H9 (cell line): Measurements from ENCODE around the gene FAM204A. TPM values are rescaled to one million over a fixed set of nuclear protein-coding genes. Genes with fewer than 3 reads are reported as not detected.

Experiments
- DNase-seq: peaks from one replicate; pipeline ENCODE4 v3.0.0-alpha.2; 2017
- H2AFZ ChIP-seq: one replicate; pipeline ENCODE4 v1.6.1; 2013; ENCODE audit warnings: mild to moderate bottlenecking, low read length, control low read depth, moderate library complexity
- H2AK5ac ChIP-seq: 2 replicates; pipeline ENCODE4 v1.6.1; 2013; ENCODE audit warnings: low read length, control low read depth, mixed read lengths; ENCODE audit not compliant: insufficient read length
- H2BK120ac ChIP-seq: one replicate; pipeline ENCODE4 v1.6.1; 2013; ENCODE audit warnings: low read depth, mild to moderate bottlenecking, low read length, control low read depth, inconsistent platforms; ENCODE audit not compliant: poor library complexity, severe bottlenecking
- H2BK12ac ChIP-seq: 2 replicates; pipeline ENCODE4 v1.6.1; 2013; ENCODE audit warnings: low read length, control low read depth, mixed read lengths, low read depth; ENCODE audit not compliant: insufficient read length
- H2BK15ac ChIP-seq: 2 replicates; pipeline ENCODE4 v1.6.1; 2013; ENCODE audit warnings: low read depth, low read length, control low read depth
- H2BK20ac ChIP-seq: one replicate; pipeline ENCODE4 v1.6.1; 2013; ENCODE audit warnings: low read depth, mild to moderate bottlenecking, low read length, control low read depth, inconsistent platforms; ENCODE audit not compliant: poor library complexity, severe bottlenecking
- H2BK5ac ChIP-seq: 2 replicates; pipeline ENCODE4 v1.6.1; 2013; ENCODE audit warnings: low read length, control low read depth, mixed read lengths; ENCODE audit not compliant: insufficient read length
- H3K14ac ChIP-seq: 2 replicates; pipeline ENCODE4 v1.6.1; 2013; ENCODE audit warnings: low read length, control low read depth; ENCODE audit not compliant: insufficient read depth
- H3K18ac ChIP-seq: 2 replicates; pipeline ENCODE4 v1.6.1; 2013; ENCODE audit warnings: low read depth, mild to moderate bottlenecking, mixed read lengths, low read length, control low read depth; ENCODE audit not compliant: insufficient read length
- H3K23ac ChIP-seq: 2 replicates; pipeline ENCODE4 v1.6.1; 2013; ENCODE audit warnings: low read length, control low read depth, mixed read lengths, low read depth; ENCODE audit not compliant: insufficient read length
- H3K23me2 ChIP-seq: 2 replicates; pipeline ENCODE4 v1.6.1; 2013; ENCODE audit warnings: low read depth, mild to moderate bottlenecking, mixed read lengths, low read length, control low read depth; ENCODE audit not compliant: insufficient read length, poor library complexity, severe bottlenecking
- H3K27ac ChIP-seq: 2 replicates; pipeline ENCODE4 v1.5.1; 2013; ENCODE audit warnings: low read length, control low read depth, mixed read lengths, low read depth; ENCODE audit not compliant: insufficient read length
- H3K27me3 ChIP-seq: 2 replicates; pipeline ENCODE4 v1.6.1; 2013; ENCODE audit warnings: low read length, control low read depth, inconsistent platforms; ENCODE audit not compliant: insufficient read depth
- H3K4ac ChIP-seq: 2 replicates; pipeline ENCODE4 v1.6.1; 2013; ENCODE audit warnings: low read depth, mild to moderate bottlenecking, control low read depth, inconsistent platforms, low read length, moderate library complexity
- H3K4me1 ChIP-seq: 2 replicates; pipeline ENCODE4 v1.6.1; 2013; ENCODE audit warnings: low read length, control low read depth, inconsistent platforms; ENCODE audit not compliant: insufficient read depth
- H3K4me2 ChIP-seq: 2 replicates; pipeline ENCODE4 v1.6.1; 2013; ENCODE audit warnings: low read length, control low read depth, mixed read lengths; ENCODE audit not compliant: insufficient read length, insufficient read depth
- H3K56ac ChIP-seq: 2 replicates; pipeline ENCODE4 v1.6.1; 2013; ENCODE audit warnings: low read depth, mild to moderate bottlenecking, mixed read lengths, low read length, control low read depth; ENCODE audit not compliant: insufficient read length
- H3K79me1 ChIP-seq: 2 replicates; pipeline ENCODE4 v1.6.1; 2013; ENCODE audit warnings: low read depth, mild to moderate bottlenecking, moderate library complexity, low read length, control low read depth, inconsistent platforms; ENCODE audit not compliant: insufficient read depth, poor library complexity, severe bottlenecking
- H3K79me2 ChIP-seq: 2 replicates; pipeline ENCODE4 v1.6.1; 2013; ENCODE audit warnings: low read length, control low read depth, inconsistent platforms; ENCODE audit not compliant: insufficient read depth
- H3K9ac ChIP-seq: 2 replicates; pipeline ENCODE4 v1.6.1; 2013; ENCODE audit warnings: low read length, control low read depth, mixed read lengths; ENCODE audit not compliant: insufficient read length; ENCODE audit errors: extremely low read depth
- H3K9me3 ChIP-seq: one replicate; pipeline ENCODE4 v1.6.1; 2013; ENCODE audit warnings: low read depth, low read length, inconsistent platforms; ENCODE audit not compliant: control insufficient read depth
- H3T11ph ChIP-seq: one replicate; pipeline ENCODE4 v1.6.1; 2013; ENCODE audit warnings: mild to moderate bottlenecking, low read length, control low read depth, inconsistent platforms
- H4K20me1 ChIP-seq: one replicate; pipeline ENCODE4 v1.6.1; 2013; ENCODE audit not compliant: control insufficient read depth, insufficient read length, insufficient read depth
- H4K5ac ChIP-seq: 2 replicates; pipeline ENCODE4 v1.6.1; 2013; ENCODE audit warnings: low read depth, mild to moderate bottlenecking, mixed read lengths, low read length, control low read depth; ENCODE audit not compliant: insufficient read length
- H4K8ac ChIP-seq: replicated peaks from 2 replicates; pipeline ENCODE4 v1.6.1; 2013; ENCODE audit warnings: low read length, control low read depth, mixed read lengths, low read depth; ENCODE audit not compliant: insufficient read length
- H4K91ac ChIP-seq: 2 replicates; pipeline ENCODE4 v1.6.1; 2013; ENCODE audit warnings: low read depth, mild to moderate bottlenecking, moderate library complexity, mixed read lengths, low read length, control low read depth; ENCODE audit not compliant: insufficient read length
- H3K27ac Mint-ChIP-seq, 3 experiments: 2 replicates in 2 of 3; 3 replicates in 1 of 3; pipeline ENCODE4 v1.8.0; 2020 to 2021; ENCODE audit warnings: mixed read lengths in 3 of 3, mild to moderate bottlenecking in 1 of 3, moderate library complexity in 1 of 3
- H3K27me3 Mint-ChIP-seq: 2 replicates; pipeline ENCODE4 v1.8.0; 2021; ENCODE audit warnings: low read depth, mild to moderate bottlenecking, moderate library complexity, mixed read lengths
- H3K36me3 Mint-ChIP-seq, 3 experiments: 2 replicates in 2 of 3; 3 replicates in 1 of 3; pipeline ENCODE4 v1.8.0; 2020 to 2021; ENCODE audit warnings: low read depth in 3 of 3, mixed read lengths in 3 of 3; ENCODE audit not compliant: insufficient read depth in 1 of 3
- H3K4me1 Mint-ChIP-seq, 2 experiments: 2 replicates each; pipeline ENCODE4 v1.8.0; 2020; ENCODE audit warnings: mixed read lengths in 2 of 2
- H3K4me3 Mint-ChIP-seq, 2 experiments: 2 replicates in 1 of 2; 3 replicates in 1 of 2; pipeline ENCODE4 v1.8.0; 2020 to 2021; ENCODE audit warnings: mild to moderate bottlenecking in 2 of 2, mixed read lengths in 2 of 2, moderate library complexity in 1 of 2
- H3K9me3 Mint-ChIP-seq, 2 experiments: 2 replicates in 1 of 2; 3 replicates in 1 of 2; pipeline ENCODE4 v1.8.0; 2020; ENCODE audit warnings: mild to moderate bottlenecking in 2 of 2, mixed read lengths in 2 of 2, moderate library complexity in 1 of 2
- CTCF ChIP-seq: fragments of 200-600 bp; sonication (generic); conservative IDR thresholded peaks from 3 replicates; pipeline ENCODE4 v1.8.0; 2021; ENCODE audit warnings: antibody characterized with exemption, mild to moderate bottlenecking
- WGBS: extraction: QIAGEN DNeasy Blood & Tissue Kit; methylation state at CpG from one replicate; pipeline ENCODE4 v1.1.7; 2013; ENCODE audit warnings: missing lambda C conversion rate, low lambda C conversion rate, mixed read lengths; ENCODE audit not compliant: insufficient read length; ENCODE audit errors: extremely low coverage; 5-methylcytosine and 5-hydroxymethylcytosine counted together
- total RNA-seq: library from RNA; stranded (reverse); gene quantifications from 2 replicates; pipeline ENCODE4 v1.2.1, GENCODE V29; 2021

FAM204A gene
- total RNA-seq, 1 experiment from 2014 or later: 42.5 TPM

GRCh38 chr10:118266098-118266748 is 75.9 kb downstream of the FAM204A start:
- no CpG with 5 or more reads among the region's 4 CpGs for whole genome bisulfite sequencing
- Histone ChIP-seq H2AK5ac (no peak overlapping the region), H2BK12ac (no peak overlapping the region), H3K14ac (no peak overlapping the region), H3K23me2 (no peaks in the 10 kb centered on the region), H3K4me1 (no peaks in the 10 kb centered on the region; the same call in 1 of the 2 replicates), H2BK120ac (no peak overlapping the region), H3K18ac (no peak overlapping the region), H3K79me1 (no peaks in the 10 kb centered on the region), H4K8ac (no peak overlapping the region), H3K9ac (no peak overlapping the region), H3K23ac (no peak overlapping the region), H2BK15ac (no peak overlapping the region), H4K20me1 (no peaks in the 10 kb centered on the region), H3K79me2 (no peaks in the 10 kb centered on the region), H3K9me3 (no peaks in the 10 kb centered on the region), H3K56ac (no peak overlapping the region), H2BK5ac (no peak overlapping the region), H4K5ac (no peak overlapping the region), H3K27me3 (peaks cover 62% of the 10 kb centered on the region), H3K27ac (no peak overlapping the region), H3K4ac (no peak overlapping the region), H3T11ph (no peak overlapping the region), H4K91ac (no peak overlapping the region), H3K4me2 (no peak overlapping the region), H2BK20ac (no peak overlapping the region), H2AFZ (no peak overlapping the region)
- H3K9me3 Mint-ChIP-seq: no peaks in the 10 kb centered on the region; a peak in 1 of 5 replicates
- TF ChIP-seq CTCF: no peak
- no peak overlapping the region for H3K4me3 Mint-ChIP-seq
- no peak for DNase-seq
- H3K27me3 Mint-ChIP-seq: peaks cover 90% of the 10 kb centered on the region
- H3K36me3 Mint-ChIP-seq: no peaks in the 10 kb centered on the region; a peak in 1 of 7 replicates
- H3K4me1 Mint-ChIP-seq: peaks cover 37 to 39% of the 10 kb centered on the region in 2 experiments
- no peak overlapping the region for H3K27ac Mint-ChIP-seq
